T47D (cell line): ENCODE data around the gene ADCY3.

Source experiments
- DNase-seq, 2 experiments: peaks; one replicate each; pipeline versions ENCODE4 v3.0.0 to v3.0.0-alpha.2; 2011 to 2012; ENCODE audit warnings: low read depth in 1 of 2, low spot score in 1 of 2
- JUND ChIP-seq: IDR thresholded peaks from 2 replicates; pipeline ENCODE4 v1.6.1; 2012; ENCODE audit warnings: low read depth
- in situ Hi-C: cut with HindIII; loops from 2 replicates; pipeline ENCODE4 v1.10.0; 2016; ENCODE audit warnings: low sequenced_read_pairs, low pct_unique_long_range_greater_than_20kb

The ADCY3 gene

DNA sequence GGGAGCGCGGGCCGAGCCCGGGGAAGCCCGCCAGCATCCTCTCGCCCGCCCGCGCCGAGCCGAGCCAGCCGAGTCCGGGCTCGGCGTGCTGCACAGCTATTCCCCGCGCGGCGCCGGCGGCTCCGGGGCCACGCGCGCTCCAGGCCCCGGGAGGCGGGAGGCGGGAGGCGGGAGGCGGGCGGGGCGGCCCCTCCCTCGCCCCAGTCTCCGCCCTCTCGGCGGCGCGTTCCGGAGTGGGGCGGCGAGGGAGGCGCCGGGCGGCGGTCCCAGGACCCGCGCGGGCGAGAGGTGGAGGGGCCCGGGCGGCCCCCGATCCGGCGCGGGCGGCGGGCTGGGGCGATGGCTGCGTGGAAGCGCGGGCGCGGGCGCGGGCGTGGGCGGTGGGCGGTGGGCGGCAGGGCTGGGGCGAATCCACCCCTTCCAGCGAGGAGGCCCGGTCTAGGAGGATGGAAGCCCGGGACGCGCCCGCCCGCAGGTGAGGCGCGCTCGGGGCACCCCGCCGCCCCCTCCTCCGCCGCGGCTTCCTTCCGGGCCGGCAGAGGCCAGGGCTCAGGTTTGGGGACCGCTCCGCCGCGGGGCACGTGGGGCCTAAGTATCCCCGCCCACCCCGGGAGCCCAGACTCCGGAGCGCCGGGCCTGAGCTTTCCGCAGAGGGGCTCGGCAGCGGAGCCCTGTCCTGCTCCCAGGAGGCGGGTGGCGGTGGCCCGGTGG lies at the start of gene ADCY3:
Gene ADCY3, minus strand, starts transcription at position 140 of the 711 bp plus-strand sequence. CDS start 1,250 bp downstream, outside the sequence.
- in situ Hi-C loops, result no loop called here
- TF ChIP-seq JUND, result no peak
- DNase-seq, result peak; percentile 57 to 74

GRCh38 chr2:24969784-24970183 lies 49.7 kb upstream of the ADCY3 start:
- TF ChIP-seq JUND, result no peak
- no peak for DNase-seq
- in situ Hi-C loops, result no loop called here

DNA sequence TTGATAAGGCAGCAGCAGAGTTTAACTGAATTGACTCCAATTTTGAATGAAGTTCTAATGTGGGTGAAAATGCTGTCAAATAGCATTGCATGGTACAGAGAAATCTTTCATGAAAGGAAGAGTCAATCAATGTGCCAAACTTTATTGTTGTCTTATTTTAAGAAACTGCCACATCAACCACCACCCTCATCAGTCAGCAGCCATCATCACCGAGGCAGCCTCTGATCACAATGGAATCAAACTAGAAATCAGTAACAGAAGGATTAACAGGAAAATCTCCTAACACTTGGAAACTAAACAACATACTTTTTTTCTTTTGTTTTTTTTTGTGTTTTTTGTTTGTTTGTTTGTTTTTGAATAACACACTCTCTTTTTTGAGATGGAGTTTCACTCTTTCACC lies 41.9 kb upstream of the ADCY3 start:
- DNase-seq, result no peak
- in situ Hi-C loops, result no loop called here
- TF ChIP-seq JUND, result no peak

GRCh38 chr2:24959761-24960160 lies 39.7 kb upstream of the ADCY3 start:
- no peak for TF ChIP-seq JUND
- DNase-seq, result no peak
- in situ Hi-C loops, result no loop called here

DNA sequence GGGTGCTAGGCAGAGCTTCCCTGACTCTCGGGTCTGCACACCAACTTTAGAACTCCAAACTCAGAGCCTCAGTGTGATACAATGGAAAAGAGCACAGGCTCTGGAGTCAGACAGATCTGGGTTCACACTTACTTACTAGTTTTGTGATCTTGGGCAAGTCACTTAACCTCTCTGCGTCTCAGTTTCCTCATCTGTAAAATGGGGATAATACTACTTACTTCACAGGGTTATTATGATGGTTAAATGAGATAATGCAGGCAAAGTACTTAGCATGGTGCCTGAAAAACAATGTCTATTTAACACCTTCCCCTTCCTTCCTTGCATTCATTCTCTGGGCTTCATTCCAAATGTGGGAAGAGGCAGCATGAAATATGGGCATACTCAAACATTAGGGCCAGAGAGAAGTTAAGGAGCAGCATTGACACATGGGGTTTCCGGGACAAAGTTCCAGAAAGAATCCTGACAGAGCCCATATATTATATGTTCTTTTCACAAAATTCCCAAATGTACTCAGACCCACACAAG lies 38.4 kb upstream of the ADCY3 start:
- DNase-seq, result no peak
- in situ Hi-C loops, result no loop called here
- no peak for TF ChIP-seq JUND

DNA sequence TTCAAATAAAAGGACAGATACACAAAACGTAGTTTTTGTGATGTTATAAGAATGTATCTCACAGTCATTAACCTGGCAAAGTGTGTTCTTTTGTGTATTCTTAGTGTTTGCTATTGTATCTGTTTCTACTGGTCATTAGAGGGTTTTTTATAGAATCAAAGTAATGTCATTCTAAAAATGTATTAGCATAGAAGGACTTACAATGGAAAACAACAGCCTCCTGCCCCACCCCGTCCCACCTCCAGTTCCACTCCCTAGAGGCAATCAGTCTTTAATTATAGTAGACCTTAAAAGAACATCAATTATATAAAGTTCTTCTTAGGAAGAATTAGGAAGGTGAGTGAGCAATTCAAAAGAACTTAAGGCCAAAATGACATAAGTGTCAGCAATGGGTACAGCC lies 37.9 kb upstream of the ADCY3 start:
- TF ChIP-seq JUND, result no peak
- DNase-seq, result no peak
- in situ Hi-C loops, result no loop called here

DNA sequence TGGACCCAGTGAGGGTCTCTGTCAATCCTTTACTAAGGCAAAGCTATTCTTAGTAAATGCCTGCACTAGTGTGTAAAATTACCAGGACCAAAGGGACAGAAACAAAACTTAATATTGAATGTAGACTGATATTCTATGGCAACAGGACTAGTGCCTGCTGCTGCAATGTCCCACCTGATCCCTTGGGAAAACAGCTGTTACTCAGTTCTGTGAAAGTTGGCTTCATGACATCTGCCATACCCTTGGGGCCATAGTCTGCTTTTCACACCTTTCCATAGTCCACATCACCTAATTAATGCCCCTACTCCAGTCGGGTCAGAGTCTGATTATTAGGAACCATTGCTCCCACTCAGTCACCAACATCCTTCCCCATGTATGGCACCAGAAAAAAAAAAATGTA lies 37.2 kb upstream of the ADCY3 start:
- DNase-seq, result no peak

DNA sequence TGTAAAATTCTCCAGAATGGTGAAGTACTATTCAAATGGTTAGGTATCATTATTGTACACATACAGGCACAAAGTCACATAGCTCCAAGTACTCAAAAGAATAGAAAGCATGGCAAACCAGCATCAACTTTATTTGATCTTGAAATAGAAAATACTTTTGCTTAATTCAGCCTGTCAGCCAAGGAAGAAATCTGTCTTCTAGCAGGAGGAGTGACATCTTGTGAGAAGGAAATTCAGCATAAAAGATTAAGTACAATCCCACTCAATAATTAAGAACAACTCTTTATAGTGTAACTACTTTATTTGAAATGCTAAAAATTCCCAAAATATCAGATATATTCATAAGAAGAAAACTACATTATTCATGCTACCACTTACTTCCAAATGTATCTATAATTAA lies 35.9 kb upstream of the ADCY3 start:
- in situ Hi-C loops, result no loop called here
- no peak for TF ChIP-seq JUND
- DNase-seq, result no peak

More for the DNA sequence above, 37.2 kb upstream of the ADCY3 start:
- no peak for TF ChIP-seq JUND
- in situ Hi-C loops, result no loop called here

DNA sequence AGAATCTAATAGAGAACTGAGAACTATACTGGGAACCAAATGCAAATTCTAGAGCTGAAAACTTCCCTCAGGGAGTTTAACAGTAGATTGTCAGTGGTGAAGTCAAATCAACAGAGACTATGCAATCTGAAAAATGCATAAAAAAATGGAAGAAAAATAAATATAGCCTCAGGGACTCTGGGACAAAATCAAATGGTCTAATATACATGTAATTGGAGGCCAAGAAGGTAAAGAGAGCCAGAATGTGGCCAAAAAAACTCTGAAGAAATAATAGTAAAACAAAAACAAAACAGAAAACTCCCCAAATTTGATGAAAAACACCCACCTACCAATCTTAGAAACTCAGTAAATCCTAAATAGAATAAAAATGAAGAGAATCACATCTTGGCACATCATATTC lies 35.2 kb upstream of the ADCY3 start:
- no peak for DNase-seq
- in situ Hi-C loops, result no loop called here
- TF ChIP-seq JUND, result no peak

- no peak for TF ChIP-seq JUND
- in situ Hi-C loops, result no loop called here
- DNase-seq, result no peak
These were observed 30.1 kb upstream of the ADCY3 start for GRCh38 chr2:24950102-24950501.

DNA sequence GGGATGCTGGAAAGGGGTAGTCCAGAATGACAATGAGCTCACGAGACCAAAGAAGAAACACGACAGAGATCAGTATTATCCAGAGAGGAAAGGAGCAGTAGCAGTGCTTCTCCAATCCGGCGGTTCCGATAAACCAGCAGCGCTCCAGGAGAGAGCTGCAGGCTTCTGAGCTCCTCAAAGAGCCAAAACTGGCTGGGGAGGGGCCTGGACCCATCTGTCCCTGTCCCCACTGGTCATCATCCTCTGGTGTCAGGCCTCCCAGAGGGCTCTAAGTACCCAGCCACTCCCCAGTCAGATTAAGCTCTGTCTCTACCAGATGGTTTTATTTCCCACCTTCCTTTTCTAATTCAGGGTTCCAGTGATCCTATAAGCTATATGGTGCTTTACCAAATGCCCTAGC lies 28.5 kb upstream of the ADCY3 start:
- no peak for TF ChIP-seq JUND
- in situ Hi-C loops, result no loop called here
- DNase-seq, result no peak

DNA sequence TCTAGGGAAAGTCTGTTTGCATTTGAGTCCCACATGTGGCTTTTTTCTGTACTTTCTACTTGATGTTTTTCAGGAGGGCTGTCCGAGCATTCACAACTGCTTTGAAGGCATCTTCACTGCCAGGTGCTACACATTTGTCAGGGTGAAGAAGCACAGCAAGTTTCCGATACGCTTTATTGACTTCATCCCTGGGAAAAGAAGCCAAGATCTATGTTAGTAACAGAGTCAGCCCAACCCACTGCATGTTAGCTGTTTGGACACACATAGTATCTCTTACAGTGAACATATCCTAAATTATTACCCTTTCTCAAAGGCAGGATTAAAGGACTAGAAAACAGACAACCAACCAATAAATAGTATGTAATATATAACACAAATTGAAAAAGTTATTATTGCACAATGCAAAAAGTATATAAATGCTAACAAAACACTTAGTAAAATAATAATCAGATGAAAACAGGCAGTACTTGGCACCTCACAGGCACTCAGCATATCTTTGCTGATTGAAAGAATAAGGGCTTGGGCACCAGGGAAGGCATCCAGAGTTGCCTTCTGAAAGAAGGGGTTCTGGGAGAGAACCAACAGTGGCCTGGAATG lies 27.6 kb upstream of the ADCY3 start:
- no peak for DNase-seq
- in situ Hi-C loops, result no loop called here
- TF ChIP-seq JUND, result no peak

- TF ChIP-seq JUND, result no peak
- in situ Hi-C loops, result no loop called here
- DNase-seq, result no peak
These were observed 25.9 kb upstream of the ADCY3 start for GRCh38 chr2:24945907-24946306.
